Measurements from ENCODE around the gene A2M.

DNA sequence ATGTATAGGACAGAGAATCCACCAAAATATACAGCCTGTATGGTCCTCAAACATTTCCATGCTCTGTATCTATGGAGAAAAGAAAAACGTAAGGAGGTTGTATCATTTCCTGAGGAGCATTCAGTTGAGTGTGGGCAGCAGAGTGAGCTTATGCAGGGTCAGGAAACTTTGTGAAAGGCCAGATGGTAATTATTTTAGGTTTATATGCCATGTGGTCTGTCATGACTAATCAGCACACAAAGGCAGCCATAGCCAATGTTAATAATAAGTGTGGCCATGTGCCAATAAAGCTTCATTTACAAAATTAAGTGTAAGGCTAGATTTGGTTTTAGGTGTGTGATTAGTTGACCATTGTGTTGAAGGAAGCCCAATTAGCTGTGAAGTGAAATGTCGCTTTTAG, 33.2 kb upstream of the A2M start:
- TF ChIP-seq, protein P1, sequence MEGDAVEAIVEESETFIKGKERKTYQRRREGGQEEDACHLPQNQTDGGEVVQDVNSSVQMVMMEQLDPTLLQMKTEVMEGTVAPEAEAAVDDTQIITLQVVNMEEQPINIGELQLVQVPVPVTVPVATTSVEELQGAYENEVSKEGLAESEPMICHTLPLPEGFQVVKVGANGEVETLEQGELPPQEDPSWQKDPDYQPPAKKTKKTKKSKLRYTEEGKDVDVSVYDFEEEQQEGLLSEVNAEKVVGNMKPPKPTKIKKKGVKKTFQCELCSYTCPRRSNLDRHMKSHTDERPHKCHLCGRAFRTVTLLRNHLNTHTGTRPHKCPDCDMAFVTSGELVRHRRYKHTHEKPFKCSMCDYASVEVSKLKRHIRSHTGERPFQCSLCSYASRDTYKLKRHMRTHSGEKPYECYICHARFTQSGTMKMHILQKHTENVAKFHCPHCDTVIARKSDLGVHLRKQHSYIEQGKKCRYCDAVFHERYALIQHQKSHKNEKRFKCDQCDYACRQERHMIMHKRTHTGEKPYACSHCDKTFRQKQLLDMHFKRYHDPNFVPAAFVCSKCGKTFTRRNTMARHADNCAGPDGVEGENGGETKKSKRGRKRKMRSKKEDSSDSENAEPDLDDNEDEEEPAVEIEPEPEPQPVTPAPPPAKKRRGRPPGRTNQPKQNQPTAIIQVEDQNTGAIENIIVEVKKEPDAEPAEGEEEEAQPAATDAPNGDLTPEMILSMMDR (IDR thresholded peaks at IDR 0.05) = no peak
- TF ChIP-seq POLR2A (IDR thresholded peaks at IDR 0.05) (no peak), EP300 (IDR thresholded peaks at IDR 0.05) (no peak), POLR2AphosphoS5 (IDR thresholded peaks at IDR 0.05) (no peak)

All from suprapubic skin (tissue), 4 donors.